Activated naive CD8-positive, alpha-beta T cell treated with anti-CD3 and anti-CD28 coated beads for 36 hours (primary cell): Measurements from ENCODE around the gene RFTN1. TPM values are rescaled to one million over a fixed set of nuclear protein-coding genes. Genes with fewer than 3 reads are reported as not detected.

Source experiments
- DNase-seq: peaks from one replicate; pipeline ENCODE4 v3.0.0; 2021
- H3K27ac Mint-ChIP-seq: one replicate; pipeline ENCODE4 v1.8.0; 2022; ENCODE audit warnings: mild to moderate bottlenecking, moderate library complexity, mixed read lengths
- H3K27me3 Mint-ChIP-seq: one replicate; pipeline ENCODE4 v1.8.0; 2022; ENCODE audit warnings: mild to moderate bottlenecking, mixed read lengths
- H3K36me3 Mint-ChIP-seq: one replicate; pipeline ENCODE4 v1.8.0; 2021; ENCODE audit warnings: mild to moderate bottlenecking, mixed read lengths
- H3K4me1 Mint-ChIP-seq: one replicate; pipeline ENCODE4 v1.8.0; 2021; ENCODE audit warnings: mixed read lengths
- H3K4me3 Mint-ChIP-seq: one replicate; pipeline ENCODE4 v1.8.0; 2022; ENCODE audit warnings: mild to moderate bottlenecking, moderate library complexity, mixed read lengths
- H3K9me3 Mint-ChIP-seq: one replicate; pipeline ENCODE4 v1.8.0; 2022; ENCODE audit warnings: mixed read lengths
- total RNA-seq, 2 experiments: library from RNA; stranded (reverse); gene quantifications; one replicate each; pipeline ENCODE4 v1.2.3, GENCODE V29; 2021

The RFTN1 gene
- total RNA-seq, 2 experiments from 2014 or later = 84.2 to 84.8 TPM

- Mint-ChIP-seq H3K4me1 (peaks cover 25% of the 10 kb centered on the region), H3K27me3 (no peaks in the 10 kb centered on the region), H3K36me3 (peaks cover 14% of the 10 kb centered on the region), H3K27ac (no peak overlapping the region), H3K4me3 (peak overlapping the region; percentile 90), H3K9me3 (no peaks in the 10 kb centered on the region)
- DNase-seq = no peak
These were observed 246.8 kb downstream of the RFTN1 start for GRCh38 chr3:16266714-16267113.

Other genes with a start within 250 kb of the RFTN1 start
- 10 to 100 TPM; 28.2 to 28.7 TPM for gene DPH3, start 248.8 kb downstream of the RFTN1 start, total RNA-seq
- 10 to 100 TPM; 37.9 to 41.8 TPM for gene OXNAD1, start 248.5 kb downstream of the RFTN1 start, total RNA-seq
- gene DAZL, start 91.7 kb upstream of the RFTN1 start, total RNA-seq = not detected